HG02678 (cell line): Measurements from ENCODE around the gene HIPK2.
A peak's percentile ranks its signal among the peaks of the same experiment; 100 is the strongest.

Experiments
- ATAC-seq: cut with Tn5 transposase; IDR thresholded peaks from one replicate; pipeline ENCODE4 v1.9.1; 2021; ENCODE audit warnings: mild to moderate bottlenecking, moderate library complexity; ENCODE audit not compliant: unreplicated experiment

HIPK2 gene

DNA sequence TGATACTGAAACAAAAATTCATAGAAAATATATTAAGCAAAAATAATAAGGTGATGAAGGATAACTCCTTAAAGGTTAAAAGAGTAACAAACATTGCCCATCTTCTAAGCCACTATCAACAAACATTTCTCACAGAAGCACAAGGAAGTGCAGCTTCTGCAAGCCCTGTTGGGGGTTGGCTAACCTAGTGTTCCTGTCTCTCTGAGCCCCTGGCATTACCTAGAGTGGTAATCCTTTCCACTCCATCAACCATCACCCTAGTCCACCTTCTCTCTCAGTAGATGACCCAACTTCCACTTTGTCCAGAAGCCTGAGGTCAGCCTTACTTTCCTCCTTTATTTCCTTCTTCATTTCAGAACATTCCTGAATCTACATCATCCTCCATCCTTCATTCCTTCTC lies 59.7 kb downstream of the HIPK2 start:
- ATAC-seq, result no peak

DNA sequence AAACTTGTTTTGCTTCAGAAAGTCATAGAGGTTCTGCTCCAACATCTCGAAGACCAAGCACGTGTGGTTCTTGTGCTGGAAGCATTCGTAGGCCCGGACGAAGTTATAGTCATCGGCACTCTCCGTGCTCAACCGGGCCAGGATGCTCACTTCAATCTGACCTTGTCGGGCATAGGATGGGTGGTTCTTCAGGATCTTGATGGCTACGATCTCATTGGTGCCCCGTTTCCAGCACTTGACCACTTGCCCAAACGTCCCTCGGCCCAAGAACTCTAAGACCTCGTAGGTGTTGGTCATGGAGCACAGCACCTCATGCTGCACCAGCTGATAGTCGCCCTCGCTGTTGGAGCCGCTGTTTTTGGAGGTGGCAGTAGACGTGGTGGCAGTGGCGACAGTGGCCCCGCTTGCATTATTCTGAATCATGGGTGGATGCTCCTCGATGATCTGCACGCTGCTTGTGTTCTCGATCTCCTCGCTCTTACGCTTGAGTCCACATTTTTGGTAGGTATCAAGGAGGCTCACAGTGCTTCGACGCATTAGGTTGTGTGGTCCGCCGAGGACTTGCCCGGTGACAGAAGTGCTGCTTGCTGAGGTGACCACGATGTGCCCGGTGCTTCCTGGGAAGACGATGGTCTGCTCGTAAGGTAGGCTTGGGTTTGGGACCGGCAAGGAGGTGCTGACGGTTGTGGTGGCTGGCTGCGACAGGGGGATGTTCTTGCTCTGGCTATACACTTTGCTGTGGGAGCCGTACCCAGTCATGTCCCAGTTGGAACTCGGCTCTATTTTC lies 61.4 kb downstream of the HIPK2 start:
- ATAC-seq, result no peak

DNA sequence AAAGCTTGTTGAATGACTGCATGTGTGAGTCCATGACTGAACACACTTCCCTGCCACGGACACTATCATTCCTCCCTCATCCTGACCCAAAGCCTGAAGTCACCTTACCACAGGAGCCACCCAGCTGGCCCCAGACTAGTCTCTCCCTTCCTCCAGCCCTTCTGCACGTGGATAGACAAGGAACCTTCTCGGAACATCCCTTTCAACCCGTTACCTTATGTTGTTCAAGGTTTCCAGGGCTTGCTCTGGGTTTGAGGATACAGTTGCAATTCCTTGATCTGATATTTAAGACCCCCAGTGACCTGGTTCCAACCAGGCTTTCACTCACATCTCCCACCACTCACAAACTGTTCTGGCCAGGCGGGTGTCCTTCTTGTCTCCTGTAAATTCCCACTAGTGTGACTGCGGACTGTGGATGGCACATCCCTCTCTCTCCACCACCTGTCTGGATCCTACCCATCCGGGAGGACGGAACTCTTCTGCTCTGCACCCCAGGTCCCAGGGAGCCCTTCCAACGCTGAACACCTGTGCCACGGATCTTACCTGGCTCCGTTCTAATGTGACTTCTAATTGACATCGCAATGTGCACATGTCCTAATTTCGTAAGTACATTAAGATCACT lies 62.5 kb downstream of the HIPK2 start:
- no peak for ATAC-seq

DNA sequence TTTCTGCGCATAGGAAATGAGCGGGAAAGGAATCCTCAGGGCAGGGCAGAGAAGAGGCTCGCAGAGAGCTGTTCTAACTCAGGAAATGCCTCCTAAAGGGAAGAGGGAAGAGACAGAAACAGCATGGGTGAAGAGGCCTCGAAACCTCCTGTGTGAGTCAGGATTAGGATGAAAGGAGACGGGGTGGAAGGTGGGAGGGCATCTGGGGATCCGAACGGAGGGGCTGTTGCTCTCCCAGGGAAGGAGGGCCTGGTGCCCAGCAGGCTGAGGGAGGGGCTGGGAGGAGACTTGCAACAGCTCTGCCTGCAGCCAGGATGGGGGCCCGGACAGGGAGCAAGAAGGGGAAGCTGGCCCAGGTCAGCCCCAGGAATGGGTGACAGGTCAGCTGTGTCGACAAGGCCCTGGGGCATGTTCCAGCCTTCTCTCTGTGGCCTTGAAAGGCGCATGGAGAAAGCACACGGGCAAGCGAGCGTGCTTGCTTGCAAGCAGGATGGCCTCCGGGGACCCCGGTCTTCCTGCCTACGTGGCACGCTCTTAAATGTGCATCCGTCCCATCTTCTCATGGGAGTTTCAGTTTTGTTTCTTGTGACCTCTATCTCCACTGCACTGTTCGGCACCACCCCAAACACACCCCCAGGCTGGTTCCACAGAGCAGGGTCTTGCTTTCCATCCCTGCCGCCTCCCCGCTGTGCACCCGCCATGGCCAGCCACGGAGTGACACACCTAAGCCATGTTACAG lies 63.5 kb downstream of the HIPK2 start:
- ATAC-seq, result peak; percentile 98

DNA sequence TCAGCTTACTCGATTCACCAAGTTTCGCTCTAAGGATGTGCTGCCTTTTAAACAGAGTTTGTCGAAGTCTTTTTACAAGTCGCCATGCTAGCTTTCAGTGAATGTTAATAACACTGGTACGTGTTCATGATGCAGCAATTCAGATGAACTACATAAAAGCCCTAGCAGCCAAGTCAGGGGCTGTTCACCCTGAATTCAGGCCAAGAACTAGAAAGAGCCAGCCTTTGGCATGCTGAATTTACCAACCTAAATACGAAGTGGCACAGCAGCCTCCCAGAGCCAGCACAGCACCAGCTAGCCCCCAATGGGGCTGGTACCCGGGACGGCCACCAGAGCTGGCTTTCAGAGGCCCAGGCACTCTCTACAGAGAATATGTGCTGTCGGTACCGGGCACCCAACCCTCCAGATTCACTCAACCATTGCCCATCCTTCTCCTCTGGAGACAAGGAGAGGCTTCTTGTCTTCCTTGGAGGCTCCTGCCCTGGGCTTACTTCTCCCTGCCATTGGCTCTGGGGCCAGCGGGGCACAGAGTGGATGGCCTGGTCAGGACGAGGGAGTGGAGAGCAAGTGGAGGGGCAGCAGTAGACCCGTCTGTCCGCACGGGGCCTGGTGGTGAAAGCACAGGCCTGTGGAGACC lies 64.2 kb downstream of the HIPK2 start:
- no peak for ATAC-seq

DNA sequence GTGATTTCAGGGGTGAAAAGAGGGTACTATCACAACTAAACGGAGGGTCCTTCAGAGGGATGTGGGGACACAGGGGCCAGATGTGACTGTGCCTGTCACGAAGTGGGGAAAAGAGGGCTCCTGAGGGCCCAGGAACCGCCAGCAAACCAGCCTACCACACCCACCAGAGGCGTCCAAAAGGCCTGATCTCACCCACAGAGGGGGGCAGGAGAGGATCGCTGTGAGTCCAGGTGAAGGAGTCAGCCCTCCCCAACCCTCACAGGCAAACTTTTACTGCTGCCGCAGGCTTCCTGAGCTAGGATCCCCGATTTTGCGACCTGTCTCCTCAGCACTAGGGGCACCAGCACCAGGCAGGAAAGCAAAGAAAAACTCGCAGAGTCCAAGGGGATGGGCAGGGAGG lies 64.7 kb downstream of the HIPK2 start:
- ATAC-seq, result no peak

DNA sequence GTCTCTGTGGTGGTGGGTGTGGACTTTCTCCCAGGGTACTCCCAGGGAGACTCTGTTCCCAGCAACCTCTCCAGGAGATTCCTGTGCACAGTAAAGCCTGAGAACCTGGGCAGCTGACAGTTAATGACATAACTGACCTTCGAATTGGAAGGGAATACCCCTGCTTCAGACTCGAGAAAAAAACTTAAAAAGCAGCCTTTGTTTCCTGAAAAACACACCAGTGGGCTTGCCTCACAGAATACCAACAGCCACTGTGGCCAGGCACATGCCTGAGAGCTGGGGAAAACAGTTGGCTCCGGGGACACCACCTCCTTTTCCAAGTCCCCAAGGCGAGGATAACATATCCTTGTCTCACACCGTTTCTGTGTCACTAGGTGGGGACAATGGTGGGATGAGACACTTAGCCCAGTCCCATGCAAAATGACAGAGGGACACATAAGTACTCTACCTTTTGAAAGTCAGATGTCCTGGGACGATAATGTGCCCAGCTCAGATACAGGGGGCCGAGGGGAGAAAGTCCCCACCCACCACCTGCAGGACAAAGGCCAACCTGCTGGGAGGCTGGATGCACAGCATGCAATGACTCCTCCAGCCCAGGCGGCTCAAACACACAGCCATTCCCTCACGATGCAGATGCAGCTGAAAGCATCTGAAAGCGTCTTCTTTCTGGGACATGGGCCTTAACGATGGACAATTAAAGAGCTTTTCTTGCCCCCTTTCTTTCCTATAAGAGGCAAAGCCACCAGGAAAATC lies 65.6 kb downstream of the HIPK2 start:
- ATAC-seq, result no peak

DNA sequence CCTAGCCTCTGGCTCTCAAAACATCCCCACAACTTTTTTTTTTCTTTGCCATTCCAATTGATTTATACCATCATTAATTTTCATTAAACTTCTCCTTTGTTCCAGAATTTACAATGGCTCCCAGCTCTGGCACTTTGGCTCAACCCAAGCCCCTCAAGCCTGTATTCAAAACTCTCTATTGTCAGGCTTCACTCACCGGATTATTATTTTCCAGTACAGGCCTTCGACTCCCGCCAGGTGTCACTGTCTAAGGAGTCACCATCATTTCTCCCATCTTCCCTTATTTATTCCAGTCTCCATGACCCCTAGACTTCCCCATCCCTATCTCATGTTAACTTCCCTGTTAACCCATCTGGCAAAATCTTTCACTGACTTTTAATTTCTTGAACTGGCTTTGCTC lies 67.8 kb downstream of the HIPK2 start:
- ATAC-seq, result no peak

DNA sequence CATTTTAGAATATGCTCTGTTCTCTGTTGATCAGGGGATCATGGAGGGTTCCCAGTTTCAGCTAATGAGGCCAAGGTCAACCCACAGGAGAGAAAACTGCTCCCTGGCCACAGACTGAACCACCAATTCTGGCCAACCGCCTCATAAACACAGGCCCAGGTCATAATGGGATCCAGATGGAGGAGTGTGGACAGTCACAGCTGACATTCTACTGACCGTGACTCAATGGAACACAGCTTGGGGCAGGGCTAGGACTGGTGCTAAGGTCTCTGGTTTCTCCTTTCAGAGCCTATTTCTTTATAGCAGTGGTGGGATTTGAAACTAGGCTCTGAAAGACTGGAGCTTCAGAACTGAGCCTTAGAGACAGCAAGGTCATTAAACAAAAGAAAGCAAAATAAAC lies 68.3 kb downstream of the HIPK2 start:
- no peak for ATAC-seq

DNA sequence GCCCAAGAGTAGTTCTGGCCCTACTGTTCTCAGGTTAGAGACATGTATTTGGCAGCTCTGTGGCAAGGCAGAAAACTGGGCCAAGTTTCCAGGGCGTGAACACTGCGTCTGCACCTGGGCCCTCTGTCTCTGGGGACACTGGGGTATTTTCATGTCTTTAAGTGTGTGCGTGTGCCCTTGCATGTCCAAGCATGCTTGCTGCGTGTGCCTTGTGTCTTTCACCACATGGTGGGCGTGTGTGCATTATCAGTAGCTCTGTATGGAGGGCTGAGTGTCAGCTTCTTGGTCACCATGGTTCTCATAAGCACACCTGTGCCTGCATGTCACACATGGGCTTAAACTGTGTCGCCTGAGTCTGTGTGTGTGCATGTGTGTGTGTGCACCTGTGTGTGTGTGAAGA lies 69.3 kb downstream of the HIPK2 start:
- ATAC-seq, result peak; percentile 86

DNA sequence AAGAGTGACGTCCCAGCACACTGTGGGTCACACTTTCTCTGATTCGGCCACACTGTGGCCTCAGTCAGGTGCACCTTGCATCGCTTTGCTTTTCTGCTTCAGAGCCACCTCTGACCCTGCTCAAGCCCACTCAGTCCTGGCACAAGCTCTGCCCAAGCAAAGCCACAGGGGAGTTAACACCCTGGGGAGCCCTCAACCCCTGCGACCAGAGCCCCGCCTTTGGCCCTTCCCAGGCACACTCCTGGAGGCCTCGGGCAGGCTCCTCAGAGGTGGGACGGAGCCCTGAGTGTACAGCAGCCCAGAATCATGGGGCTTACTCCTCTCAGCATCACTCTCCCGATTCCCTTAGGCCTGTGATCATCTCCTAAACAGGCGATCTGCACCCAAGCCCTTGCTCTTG lies 71.0 kb downstream of the HIPK2 start:
- no peak for ATAC-seq

DNA sequence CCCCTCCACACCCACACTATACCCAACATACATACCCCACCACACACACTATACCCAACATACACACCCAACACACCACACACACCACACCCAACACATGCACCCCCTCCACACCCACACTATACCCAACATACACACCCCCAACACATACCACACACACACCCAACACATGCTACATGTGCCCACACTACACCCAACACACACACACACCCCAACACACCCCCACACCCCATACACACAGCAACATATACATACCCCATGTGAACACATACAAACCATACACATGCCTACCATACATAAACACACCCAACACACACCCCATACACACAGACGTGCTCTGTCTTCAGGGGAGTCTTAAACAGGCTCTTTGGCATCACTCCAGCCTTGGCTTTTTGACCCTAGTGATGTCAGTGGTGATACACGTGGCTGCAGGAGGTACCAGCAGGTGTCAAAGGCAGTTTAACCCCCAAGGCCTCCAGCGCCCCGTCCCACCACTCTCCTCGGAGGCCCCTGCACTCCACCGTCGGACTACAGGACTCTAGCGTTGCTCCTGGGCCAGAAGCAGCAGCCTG lies 73.4 kb downstream of the HIPK2 start:
- ATAC-seq, result no peak

DNA sequence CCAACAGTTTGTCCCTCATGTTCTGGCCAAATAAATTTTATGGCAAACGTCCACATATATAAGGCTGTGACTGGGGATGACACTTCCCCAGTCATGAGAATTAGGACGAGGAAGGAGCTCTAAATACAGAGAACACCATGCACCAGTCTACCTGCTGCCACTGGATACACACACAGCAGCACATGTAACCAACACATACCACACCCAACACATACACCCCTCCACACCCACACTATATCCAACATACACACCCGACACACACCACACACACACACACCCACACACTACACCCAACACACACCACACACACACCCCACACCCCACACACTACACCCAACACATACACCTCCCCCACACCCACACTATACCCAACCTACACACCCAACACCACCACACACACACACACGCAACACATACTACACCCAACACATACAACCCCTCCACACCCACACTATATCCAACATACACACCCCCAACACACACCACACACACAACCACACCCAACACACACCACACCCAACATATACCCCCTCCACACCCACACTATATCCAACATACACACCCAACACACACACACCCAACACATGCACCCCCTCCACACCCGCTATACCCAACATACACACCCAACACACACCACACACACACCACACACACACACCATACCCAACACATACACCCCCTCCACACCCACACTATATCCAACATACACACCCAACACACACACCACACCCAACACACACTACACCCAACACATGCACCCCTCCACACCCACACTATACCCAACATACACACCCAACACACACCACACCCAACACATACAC lies 74.1 kb downstream of the HIPK2 start:
- peak; percentile 25 for ATAC-seq

DNA sequence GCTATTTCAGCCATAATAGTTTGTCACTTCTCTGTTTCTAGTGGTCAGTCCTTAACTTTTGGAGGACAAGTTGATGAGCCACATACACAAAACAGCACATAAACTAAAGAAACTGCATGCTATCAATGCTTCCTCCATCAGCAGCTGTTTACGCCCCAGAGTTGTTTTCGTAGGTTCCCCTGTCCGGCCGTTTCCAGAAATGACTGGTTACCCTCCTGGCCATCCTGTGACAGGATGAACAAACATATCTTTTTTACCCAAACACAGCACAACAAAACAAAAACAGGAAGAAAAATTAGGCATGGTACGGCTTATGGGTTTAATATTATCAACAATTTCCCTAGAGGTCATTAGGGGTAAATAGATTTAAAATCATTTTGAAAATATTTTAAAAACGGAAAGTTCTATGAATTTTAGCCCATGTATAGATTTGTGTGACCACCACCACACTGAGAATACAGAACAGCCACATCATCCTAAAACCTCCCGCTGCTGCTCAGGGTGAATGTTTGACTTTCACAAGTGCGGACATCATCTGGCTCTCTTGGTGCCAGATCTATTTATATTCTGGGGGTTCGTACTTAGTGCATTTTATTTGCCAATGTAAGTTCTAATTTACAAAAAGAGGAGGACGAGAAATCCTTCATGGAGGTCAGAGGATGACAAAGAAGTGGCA lies 74.8 kb downstream of the HIPK2 start:
- ATAC-seq, result peak; percentile 59

DNA sequence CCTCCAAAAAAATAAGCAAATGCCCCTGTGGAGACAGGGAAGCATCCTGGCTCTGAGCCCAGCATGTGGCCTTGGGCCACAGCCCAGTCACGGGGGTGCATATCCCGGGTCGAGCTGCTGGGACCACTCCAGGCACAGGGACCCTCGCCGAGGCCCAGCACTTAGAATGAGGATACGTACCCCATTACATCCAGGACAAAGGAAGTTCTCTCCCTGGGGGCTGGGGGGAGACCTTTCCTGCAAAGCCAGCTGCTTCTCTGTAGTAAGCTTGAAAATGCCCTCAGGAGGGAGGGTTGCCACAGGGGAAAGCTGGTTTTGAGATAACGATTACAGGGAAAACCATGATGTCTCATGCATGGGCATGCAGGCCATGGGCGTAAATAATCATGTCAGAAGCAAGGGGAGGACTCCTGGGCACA lies 75.5 kb downstream of the HIPK2 start:
- ATAC-seq, result no peak

DNA sequence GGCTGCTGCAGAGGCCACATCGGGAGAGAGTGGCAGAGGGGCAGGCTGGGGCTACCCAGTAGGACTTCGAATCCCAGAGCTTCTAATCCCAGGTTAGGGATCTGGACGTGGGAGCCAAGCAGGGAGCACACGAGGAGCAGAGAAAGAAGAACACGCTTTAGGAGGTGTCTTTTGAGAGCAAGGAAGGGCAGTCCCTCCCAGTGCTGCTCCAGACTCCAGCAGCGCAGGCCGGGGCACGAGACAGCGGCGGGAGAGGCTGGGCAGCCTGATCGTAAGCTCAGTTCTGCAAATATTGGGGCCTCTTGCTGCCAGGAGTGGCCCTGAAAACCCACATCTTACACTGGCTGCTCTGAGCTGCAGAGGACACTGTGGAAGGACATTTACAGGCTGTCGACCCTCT lies 75.9 kb downstream of the HIPK2 start:
- no peak for ATAC-seq

DNA sequence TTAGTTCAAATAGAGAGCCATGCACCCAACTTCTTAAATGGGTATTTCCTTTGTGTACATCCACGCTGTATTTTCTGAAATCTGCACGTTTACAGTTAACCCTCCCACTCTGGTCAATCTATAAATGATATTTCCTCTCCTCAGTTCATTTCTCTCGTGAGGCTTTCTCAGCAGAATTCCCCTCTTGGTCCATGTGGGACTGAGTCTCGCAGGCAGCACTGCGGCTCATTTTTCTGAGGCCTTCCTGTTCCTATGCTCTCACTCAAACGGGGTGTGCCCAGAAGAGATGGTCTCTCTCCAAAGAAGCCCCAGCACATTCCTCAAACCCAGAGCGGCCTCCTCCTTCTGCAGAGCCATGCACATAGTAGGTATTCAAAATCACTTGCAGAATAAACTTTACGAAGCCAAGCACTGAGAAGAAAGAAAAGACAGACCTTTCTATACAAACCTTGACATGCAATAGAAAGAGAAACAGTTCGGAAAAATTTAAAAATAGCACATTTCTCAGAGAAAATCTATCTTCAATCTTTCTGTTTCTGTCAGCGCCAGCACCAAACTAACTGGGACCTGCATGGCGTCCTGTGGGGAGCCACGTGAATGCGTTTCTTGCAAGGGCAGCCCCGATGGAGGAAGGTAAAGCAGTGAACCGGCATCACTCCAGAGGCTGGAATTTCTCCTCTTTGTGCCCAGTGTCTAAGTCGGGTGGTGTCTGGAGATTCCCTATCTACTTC lies 77.1 kb downstream of the HIPK2 start:
- ATAC-seq, result no peak
